H1 (cell line): ENCODE results near the gene STH.

Experiments used
- HDAC2 ChIP-seq, 2 experiments: fragments of 300-600 bp in 1 of 2; sonication (generic) in 1 of 2; IDR thresholded peaks; 2 replicates each; pipeline ENCODE4 v1.6.1; 2011 to 2012; ENCODE audit warnings: low read depth in 2 of 2, low read length in 2 of 2, mild to moderate bottlenecking in 2 of 2, moderate library complexity in 2 of 2, borderline replicate concordance in 1 of 2, inconsistent platforms in 1 of 2
- POLR2AphosphoS5 ChIP-seq: IDR thresholded peaks from 2 replicates; pipeline ENCODE4 v1.6.1; 2011; ENCODE audit warnings: low read depth, low read length

DNA sequence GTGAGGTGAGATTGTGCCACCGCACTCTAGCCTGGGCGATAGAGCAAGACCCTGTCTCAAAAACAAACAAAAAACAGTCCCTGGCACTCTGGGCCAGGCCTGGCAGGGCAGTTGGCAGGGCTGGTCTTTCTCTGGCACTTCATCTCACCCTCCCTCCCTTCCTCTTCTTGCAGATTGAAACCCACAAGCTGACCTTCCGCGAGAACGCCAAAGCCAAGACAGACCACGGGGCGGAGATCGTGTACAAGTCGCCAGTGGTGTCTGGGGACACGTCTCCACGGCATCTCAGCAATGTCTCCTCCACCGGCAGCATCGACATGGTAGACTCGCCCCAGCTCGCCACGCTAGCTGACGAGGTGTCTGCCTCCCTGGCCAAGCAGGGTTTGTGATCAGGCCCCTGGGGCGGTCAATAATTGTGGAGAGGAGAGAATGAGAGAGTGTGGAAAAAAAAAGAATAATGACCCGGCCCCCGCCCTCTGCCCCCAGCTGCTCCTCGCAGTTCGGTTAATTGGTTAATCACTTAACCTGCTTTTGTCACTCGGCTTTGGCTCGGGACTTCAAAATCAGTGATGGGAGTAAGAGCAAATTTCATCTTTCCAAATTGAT, 24.8 kb downstream of the STH start:
- TF ChIP-seq HDAC2 (IDR thresholded peaks at IDR 0.05; ENCODE audit: borderline replicate concordance in 1 of 2, low read depth in 2 of 2, low read length in 2 of 2) (no peak), POLR2AphosphoS5 (no peak)
